SIG-M5 treated with dmso at 0.1 percent for 504 hours (cell line): Measurements from ENCODE around the gene CAMK1G.

Experiments used
- DNase-seq: peaks from one replicate; lab custom pipeline; 2025; ENCODE audit not compliant: unreplicated experiment; lab: John Stamatoyannopoulos, UW

CAMK1G gene

GRCh38 chr1:209598227-209598626 lies 14.7 kb downstream of the CAMK1G start:
- no peak for DNase-seq

- DNase-seq, result no peak
Measured at GRCh38 chr1:209600541-209600940, 17.0 kb downstream of the CAMK1G start.

DNA sequence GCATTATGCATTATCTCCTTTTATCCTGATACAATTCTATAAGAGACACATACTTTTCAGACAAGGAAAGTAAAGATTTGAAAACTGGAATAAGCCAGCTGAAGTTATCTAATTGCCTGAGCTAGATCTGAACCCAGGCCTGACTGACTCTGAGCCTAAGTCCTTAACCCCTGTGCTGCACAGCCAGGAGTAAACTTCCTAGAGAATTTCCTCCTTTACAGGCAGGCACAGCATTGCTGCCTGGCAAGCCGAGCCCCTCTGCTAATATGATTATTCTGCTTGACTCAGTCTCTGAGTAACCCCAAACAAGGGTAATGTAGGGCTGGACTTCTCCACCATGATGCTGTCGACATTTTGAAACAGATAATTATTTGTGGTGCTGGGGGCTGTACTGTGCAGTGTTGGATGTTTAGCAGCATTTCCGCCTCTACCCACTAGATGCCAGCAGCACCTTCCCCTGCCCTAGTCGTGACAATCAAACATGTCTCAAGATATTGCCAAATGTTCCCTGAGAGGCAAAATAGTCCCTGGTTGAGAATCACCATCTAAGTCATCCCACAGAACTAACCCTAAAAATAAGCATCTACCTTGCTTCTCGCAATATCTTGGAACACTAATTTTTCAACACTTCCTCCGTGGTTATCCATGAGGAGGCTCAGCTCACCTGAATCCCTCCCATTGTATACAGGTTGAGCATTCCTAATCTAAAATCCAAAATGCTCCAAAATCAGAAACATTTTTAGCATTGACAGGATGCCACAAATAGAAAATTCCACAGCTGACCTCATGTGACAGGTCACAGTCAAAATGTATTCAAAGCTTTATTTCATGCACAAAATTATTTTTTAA lies 18.5 kb downstream of the CAMK1G start:
- peak; percentile 64 for DNase-seq

DNA sequence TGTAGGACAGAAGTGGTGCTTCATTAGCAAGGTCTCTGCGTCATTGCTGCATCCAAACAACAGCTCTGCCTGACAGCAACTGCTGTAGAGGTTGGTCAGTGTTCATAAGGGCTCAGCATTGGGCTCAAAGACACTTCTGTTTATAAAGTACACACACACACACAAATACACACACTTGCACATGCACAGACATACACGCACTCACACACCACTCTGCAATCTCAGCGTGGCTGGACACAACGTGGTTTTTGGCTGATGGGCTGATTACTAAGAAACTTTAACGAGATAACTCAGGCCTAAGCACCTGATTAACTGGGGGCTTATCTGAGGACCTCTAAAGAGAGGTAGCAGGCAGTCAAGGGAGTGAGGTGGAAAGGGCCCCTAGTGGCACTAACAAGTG lies 20.4 kb downstream of the CAMK1G start:
- DNase-seq, result no peak

GRCh38 chr1:209607102-209607794 lies 23.7 kb downstream of the CAMK1G start:
- no peak for DNase-seq

GRCh38 chr1:209607795-209608178 lies 24.3 kb downstream of the CAMK1G start:
- DNase-seq, result no peak

DNA sequence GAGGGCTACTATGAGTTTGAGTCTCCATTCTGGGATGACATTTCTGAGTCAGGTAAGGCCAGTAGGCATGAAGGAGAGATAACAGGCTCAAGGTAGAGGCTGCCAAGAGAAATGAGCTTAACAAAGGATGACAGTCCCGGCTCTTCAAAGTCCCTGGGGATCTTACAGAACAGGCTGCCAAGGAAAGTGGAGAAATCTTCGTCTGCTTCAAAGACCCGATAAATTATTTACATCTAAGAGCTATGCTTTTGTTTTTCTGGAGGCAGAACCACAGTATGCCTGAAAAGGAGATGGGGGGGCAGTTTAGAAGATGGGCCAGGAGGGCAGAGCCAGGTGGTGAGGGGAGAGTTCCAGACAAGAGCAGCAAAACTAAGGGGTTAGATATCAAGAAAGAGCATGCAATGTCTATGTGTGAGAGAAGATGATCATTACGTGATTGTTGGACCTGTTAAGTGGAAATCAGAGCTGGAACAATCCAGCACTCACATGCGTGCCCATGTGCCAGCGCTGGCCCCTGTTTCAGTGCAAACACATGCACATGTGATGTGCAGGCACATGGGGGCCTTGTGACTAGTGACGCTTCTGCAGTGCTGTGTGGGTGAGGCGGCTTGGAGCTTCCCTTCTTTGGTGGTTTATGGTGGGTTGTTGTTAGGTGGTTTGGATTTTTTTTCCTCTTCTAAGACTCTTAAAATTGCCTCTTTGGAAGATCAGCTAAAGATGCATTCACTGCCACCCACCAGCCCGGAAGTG lies 25.7 kb downstream of the CAMK1G start:
- DNase-seq, result no peak

DNA sequence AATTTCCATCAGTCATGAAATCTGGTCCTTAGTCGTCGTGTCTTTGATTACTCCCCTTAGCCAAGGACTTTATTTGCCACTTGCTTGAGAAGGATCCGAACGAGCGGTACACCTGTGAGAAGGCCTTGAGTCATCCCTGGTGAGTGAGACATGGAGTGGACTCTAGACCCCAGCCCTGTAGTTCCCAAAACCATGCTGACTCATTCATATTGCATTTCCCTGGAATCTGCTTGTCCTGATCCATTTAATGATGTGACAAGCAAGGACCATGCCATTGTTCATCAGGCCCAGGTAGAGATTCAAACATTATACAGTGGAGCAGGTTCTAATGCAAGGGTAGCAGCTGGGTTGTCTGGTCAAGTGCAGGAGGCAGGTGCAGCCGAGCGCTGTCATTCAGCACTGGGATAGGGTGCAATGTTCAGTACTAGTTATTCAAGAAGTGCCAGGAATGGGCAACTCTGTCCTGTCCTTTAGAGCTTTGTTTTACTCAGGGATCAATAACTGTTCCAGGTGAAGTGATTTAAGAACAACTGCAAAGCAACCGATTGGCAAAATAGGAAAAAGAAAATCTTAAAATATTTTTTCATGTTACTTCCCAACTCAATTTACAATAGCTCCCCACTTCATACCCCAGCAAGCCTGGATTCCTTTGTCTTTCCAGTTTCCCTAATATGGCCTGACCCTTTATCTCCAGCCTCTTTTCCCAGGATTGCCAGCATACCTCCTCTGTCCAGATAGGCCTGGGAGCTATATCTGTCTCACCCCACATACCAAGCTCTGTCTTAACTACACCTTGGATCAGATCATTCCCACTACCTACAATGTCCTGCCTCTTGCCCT lies 26.5 kb downstream of the CAMK1G start:
- no peak for DNase-seq

DNA sequence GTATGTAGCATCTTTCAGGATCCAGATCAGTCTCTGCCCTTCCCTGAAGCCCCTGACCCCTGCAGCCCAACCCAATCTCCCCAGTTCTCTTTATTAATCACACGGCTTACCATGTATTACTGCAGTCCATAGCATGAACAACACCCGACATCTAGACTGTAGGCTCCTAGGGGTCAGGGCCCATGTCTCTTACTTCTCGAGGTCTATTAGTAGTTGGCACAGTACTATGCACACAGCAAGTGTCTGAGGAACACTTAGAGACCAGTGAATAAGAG lies 27.1 kb downstream of the CAMK1G start:
- DNase-seq, result no peak

DNA sequence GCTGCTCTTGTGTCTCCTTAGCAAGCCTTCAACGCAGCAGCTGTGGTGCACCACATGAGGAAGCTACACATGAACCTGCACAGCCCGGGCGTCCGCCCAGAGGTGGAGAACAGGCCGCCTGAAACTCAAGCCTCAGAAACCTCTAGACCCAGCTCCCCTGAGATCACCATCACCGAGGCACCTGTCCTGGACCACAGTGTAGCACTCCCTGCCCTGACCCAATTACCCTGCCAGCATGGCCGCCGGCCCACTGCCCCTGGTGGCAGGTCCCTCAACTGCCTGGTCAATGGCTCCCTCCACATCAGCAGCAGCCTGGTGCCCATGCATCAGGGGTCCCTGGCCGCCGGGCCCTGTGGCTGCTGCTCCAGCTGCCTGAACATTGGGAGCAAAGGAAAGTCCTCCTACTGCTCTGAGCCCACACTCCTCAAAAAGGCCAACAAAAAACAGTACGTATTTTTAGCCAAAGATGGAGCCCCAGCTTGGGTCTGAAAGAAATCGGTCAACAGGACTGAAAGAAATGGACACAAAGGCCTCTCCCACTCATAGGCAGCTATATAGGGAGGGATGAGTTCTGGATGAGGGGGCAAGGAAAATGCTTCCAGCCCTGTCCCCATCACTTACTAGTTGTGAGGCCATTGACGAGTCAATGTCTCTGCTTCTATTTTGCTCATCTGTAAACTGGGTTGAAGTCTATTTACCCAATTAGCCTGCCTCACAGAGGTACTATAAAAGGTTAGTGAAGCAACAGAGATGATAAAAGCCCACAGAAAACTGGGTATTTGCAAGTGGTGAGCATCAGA lies 28.5 kb downstream of the CAMK1G start:
- no peak for DNase-seq

DNA sequence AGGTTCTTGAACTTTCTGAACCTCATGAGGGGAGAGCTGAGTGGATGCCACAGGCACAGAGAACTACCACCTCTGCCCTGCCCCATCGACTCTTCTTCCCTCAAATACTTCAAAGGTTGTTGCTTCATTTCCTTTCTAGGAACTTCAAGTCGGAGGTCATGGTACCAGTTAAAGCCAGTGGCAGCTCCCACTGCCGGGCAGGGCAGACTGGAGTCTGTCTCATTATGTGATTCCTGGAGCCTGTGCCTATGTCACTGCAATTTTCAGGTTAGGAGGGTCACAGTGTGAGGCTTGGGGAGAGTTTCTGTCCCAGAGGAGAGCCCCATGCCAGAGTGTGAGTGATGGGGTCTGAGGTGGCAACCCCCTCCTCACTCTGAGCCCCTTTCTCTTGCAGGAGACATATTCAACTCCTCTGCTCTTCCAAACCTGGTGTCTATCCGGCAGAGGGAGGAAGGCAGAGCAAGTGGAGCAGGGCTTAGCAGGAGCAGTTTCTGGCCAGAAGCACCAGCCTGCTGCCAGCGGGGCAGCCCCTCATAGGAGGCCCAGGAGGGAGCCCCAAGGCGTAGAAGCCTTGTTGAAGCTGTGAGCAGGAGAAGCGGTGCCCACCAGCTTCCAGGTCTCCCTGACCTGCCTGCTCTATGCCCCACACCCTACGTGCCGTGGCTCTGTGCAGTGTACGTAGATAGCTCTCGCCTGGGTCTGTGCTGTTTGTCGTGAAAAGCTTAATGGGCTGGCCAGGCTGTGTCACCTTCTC lies 29.3 kb downstream of the CAMK1G start:
- DNase-seq, result peak; percentile 20

DNA sequence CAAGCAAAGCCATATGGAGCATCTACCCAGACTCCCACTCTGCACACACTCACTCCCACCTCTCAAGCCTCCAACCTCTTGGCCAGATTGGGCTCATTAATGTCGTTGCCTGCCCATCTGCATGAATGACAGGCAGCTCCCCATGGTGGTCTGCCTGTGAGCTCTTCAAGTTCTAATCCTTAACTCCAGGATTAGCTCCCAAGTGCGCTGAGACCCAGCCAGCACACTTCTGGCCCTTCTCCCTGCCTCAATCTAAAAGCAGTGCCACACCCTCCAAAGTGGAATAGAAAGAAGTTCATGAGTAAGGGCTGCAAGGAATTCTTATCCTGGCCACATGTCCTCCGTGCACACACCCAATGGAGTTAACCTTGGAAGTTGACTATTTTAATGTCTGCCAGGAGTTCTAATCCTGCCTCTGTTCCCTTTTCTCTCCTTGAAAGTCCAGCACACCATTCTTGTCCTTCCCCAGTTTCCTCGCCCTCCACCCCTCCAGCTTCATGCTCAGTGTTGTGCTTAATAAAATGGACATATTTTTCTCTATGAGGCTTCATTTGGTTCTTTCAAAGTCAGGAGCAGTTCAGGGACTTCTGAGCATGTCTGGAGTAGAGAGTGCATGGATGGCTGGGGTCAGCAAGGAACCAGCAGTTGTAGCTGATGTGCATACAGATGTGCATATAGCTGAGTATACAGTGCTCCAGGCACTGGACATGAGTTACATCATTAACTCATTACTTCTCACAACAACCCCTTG lies 30.1 kb downstream of the CAMK1G start:
- DNase-seq, result no peak

GRCh38 chr1:209614151-209614420 lies 30.6 kb downstream of the CAMK1G start:
- DNase-seq, result no peak

- DNase-seq, result no peak
Measured at GRCh38 chr1:209614906-209615305, 31.4 kb downstream of the CAMK1G start.

- DNase-seq, result no peak
Measured at GRCh38 chr1:209616366-209617046, 33.0 kb downstream of the CAMK1G start.

DNA sequence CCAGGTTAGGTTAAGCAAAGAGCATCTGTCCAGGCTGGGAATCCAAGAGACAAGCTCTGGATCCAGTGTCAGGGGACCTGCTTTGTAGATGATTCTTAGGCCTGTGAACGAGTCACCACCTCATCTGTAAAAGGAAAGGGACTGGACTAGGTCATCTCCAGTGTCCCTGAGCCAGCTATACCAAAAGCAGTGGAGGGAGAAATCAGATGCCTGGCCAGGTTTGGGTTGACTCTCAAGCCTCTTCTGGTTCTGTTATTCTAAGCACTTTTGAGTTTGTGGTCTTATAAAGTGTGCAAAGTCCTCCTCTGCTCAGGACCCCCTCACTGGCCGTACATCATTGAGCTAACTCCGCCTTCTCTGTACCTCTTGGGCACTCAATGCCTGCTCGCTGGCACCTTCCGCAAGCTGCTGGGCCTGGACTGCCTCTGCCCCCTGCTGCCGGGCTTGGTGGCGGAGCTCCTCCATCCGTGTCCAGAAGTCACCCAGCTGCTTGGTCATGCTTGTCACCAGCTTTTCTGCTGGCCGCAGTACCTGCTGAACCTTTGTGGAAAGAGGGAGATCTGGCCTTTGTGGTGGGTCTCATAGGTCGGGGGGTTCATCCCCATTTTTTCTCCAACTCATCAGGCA lies 33.6 kb downstream of the CAMK1G start:
- no peak for DNase-seq

GRCh38 chr1:209617755-209618154 lies 34.2 kb downstream of the CAMK1G start:
- DNase-seq, result no peak

GRCh38 chr1:209618291-209618690 lies 34.8 kb downstream of the CAMK1G start:
- DNase-seq, result no peak
